K562 (cell line): ENCODE measurements around the gene ARID5B. TPM values are rescaled to one million over a fixed set of nuclear protein-coding genes. Genes with fewer than 3 reads are reported as not detected.

ENCODE experiments used
- ATAC-seq: fragments of 200-7000 bp; cut with Tn5 transposase; 3 replicates; pipeline ENCODE4 v1.9.1; 2020; ENCODE audit warnings: moderate library complexity
- BruUV-seq: library from RNA; stranded (reverse); fragments of 400-500 nt; replicated peaks from 2 replicates; lab custom pipeline; 2021; lab: Mats Ljungman, UMichigan
- CTCF ChIA-PET: fragments of 300-600 bp; formaldehyde crosslinking; extraction: SDS; loops from one replicate; lab custom pipeline; 2021; ENCODE audit warnings: low intra/inter-chr PET ratio; lab: Yijun Ruan, JAX
- POLR2A ChIA-PET: fragments of 300-600, 350-650 bp; sonication (Branson Sonifier 250); formaldehyde crosslinking; extraction: SDS; loops from one replicate; lab custom pipeline; 2021; ENCODE audit warnings: antibody characterized with exemption, inconsistent platforms; lab: Yijun Ruan, JAX
- DNase-seq, 4 experiments: peaks; one replicate each; pipeline versions ENCODE4 v3.0.0 to v3.0.0-alpha.2; 2011 to 2018; ENCODE audit warnings: low spot score in 3 of 4, mixed read lengths in 3 of 4; ENCODE audit errors: extremely low read depth in 1 of 4
- FAIRE-seq: peaks from 2 replicates; lab custom pipeline; 2011; peaks lifted over from hg19 to GRCh38; lab: Jason Lieb, UNC
- H2AFZ ChIP-seq: 2 replicates; pipeline ENCODE4 v1.6.0; 2011; ENCODE audit warnings: low read depth, low read length, control low read depth, inconsistent platforms
- H3K27ac ChIP-seq: fragments of 200-600 bp; 3 replicates; pipeline ENCODE4 v1.8.0; 2011; ENCODE audit warnings: low read depth, mild to moderate bottlenecking, control low read depth, inconsistent platforms, low read length, moderate library complexity, mixed read lengths; ENCODE audit errors: extremely low read depth
- H3K27me3 ChIP-seq, 2 experiments: fragments of 300-600 bp in 1 of 2; 2 replicates in 1 of 2; 3 replicates in 1 of 2; pipeline versions ENCODE4 v1.6.0 to v1.8.0; 2011; ENCODE audit warnings: inconsistent platforms in 2 of 2, low read length in 2 of 2, mild to moderate bottlenecking in 1 of 2, mixed read lengths in 1 of 2, moderate library complexity in 1 of 2; ENCODE audit not compliant: control insufficient read depth in 2 of 2, insufficient read depth in 2 of 2
- H3K36me3 ChIP-seq: fragments of 300-600 bp; 3 replicates; pipeline ENCODE4 v1.8.0; 2011; ENCODE audit warnings: mild to moderate bottlenecking, low read length, inconsistent platforms; ENCODE audit not compliant: control insufficient read depth, insufficient read depth
- H3K4me1 ChIP-seq, 2 experiments: fragments of 200-600 bp in 1 of 2; replicated peaks in 1 of 2; 2 replicates in 1 of 2; 3 replicates in 1 of 2; pipeline versions ENCODE4 v1.5.1 to v1.8.0; 2011; ENCODE audit warnings: inconsistent platforms in 2 of 2, low read length in 2 of 2, mild to moderate bottlenecking in 1 of 2, mixed read lengths in 1 of 2, moderate library complexity in 1 of 2; ENCODE audit not compliant: control insufficient read depth in 2 of 2, insufficient read depth in 2 of 2
- H3K4me2 ChIP-seq: 2 replicates; pipeline ENCODE4 v1.6.1; 2011; ENCODE audit warnings: low read length, control low read depth, inconsistent platforms, mixed read lengths; ENCODE audit not compliant: insufficient read depth
- H3K4me3 ChIP-seq: fragments of 200-600 bp; sonication (generic), shearing (Covaris generic); 2 replicates; pipeline ENCODE4 v1.5.1; 2016; ENCODE audit warnings: control low read depth, inconsistent platforms
- H3K79me2 ChIP-seq: fragments of 200-600 bp; 3 replicates; pipeline ENCODE4 v1.8.0; 2011; ENCODE audit warnings: low read length, inconsistent platforms; ENCODE audit not compliant: control insufficient read depth, insufficient read depth
- H3K9ac ChIP-seq, 2 experiments: 2 replicates each; pipeline versions ENCODE4 v1.6.0 to v1.6.1; 2011; ENCODE audit warnings: low read depth in 2 of 2, low read length in 2 of 2, control low read depth in 1 of 2, inconsistent platforms in 1 of 2, mild to moderate bottlenecking in 1 of 2, mixed read lengths in 1 of 2; ENCODE audit not compliant: insufficient read depth in 1 of 2
- H3K9me1 ChIP-seq: one replicate; pipeline ENCODE4 v1.6.0; 2011; ENCODE audit warnings: inconsistent platforms, mild to moderate bottlenecking, low read length, moderate library complexity; ENCODE audit not compliant: control insufficient read depth, insufficient read depth
- H3K9me3 ChIP-seq: replicated peaks from 2 replicates; pipeline ENCODE4 v1.5.1; 2011; ENCODE audit warnings: low read depth, low read length, inconsistent platforms; ENCODE audit not compliant: control insufficient read depth, insufficient read depth
- H4K20me1 ChIP-seq: replicated peaks from 2 replicates; pipeline ENCODE4 v1.6.1; 2011; ENCODE audit warnings: low read length, inconsistent platforms, mixed read lengths; ENCODE audit not compliant: control insufficient read depth, insufficient read depth
- CHD2 ChIP-seq: IDR thresholded peaks from 2 replicates; pipeline ENCODE4 v1.6.1; 2011; ENCODE audit warnings: low read depth, low read length
- FOSL1 ChIP-seq: fragments of 200-800 bp; sonication (Bioruptor generic); conservative IDR thresholded peaks from 2 replicates; pipeline ENCODE4 v1.6.1; 2016; ENCODE audit warnings: missing genetic modification characterization, missing compliant biosample characterization
- MAZ ChIP-seq, 2 experiments: fragments of 450-650 bp in 1 of 2; sonication (generic) in 1 of 2; formaldehyde crosslinking; IDR thresholded peaks in 1 of 2; conservative IDR thresholded peaks in 1 of 2; 2 replicates each; pipeline versions ENCODE4 v1.4.0 to v1.5.0; 2020; ENCODE audit warnings: mild to moderate bottlenecking in 1 of 2, missing genetic modification reagents in 1 of 2
- NFXL1 ChIP-seq: fragments of 450-650 bp; formaldehyde crosslinking; IDR thresholded peaks from 2 replicates; pipeline ENCODE4 v1.4.0; 2021; ENCODE audit warnings: mild to moderate bottlenecking
- RAD51 ChIP-seq: fragments of 450-650 bp; IDR thresholded peaks from 2 replicates; pipeline ENCODE4 v1.7.1; 2016; ENCODE audit warnings: low read depth, mild to moderate bottlenecking, borderline replicate concordance
- RB1 ChIP-seq: fragments of 450-650 bp; IDR thresholded peaks from 2 replicates; pipeline ENCODE4 v1.6.1; 2017; ENCODE audit warnings: low read depth, mild to moderate bottlenecking
- RBM39 ChIP-seq: fragments of 200-400 bp; formaldehyde crosslinking; optimal IDR thresholded peaks from 2 replicates; pipeline ENCODE3; 2018; ENCODE audit warnings: low read depth, low read length
- TFE3 ChIP-seq: fragments of 450-650 bp; formaldehyde crosslinking; IDR thresholded peaks from 2 replicates; pipeline ENCODE4 v1.4.0; 2020; ENCODE audit warnings: mild to moderate bottlenecking, mixed read lengths
- U2AF2 ChIP-seq: fragments of 200-400 bp; formaldehyde crosslinking; optimal IDR thresholded peaks from 2 replicates; pipeline ENCODE3; 2017; ENCODE audit warnings: low read depth, mild to moderate bottlenecking, low read length
- ZNF444 ChIP-seq: fragments of 250-450 bp; sonication (Bioruptor Pico); IDR thresholded peaks from 2 replicates; pipeline ENCODE4 v1.4.0; 2020; ENCODE audit warnings: mild to moderate bottlenecking, moderate library complexity
- WGBS: fragments of 100-300 bp; shearing (Covaris generic); methylation state at CpG from one replicate; pipeline ENCODE4 v1.1.6; 2016; ENCODE audit warnings: low coverage, mixed read lengths; ENCODE audit not compliant: insufficient coverage; ENCODE audit errors: missing lambda C conversion rate; 5-methylcytosine and 5-hydroxymethylcytosine counted together
- in situ Hi-C: fragments of 300-500 bp; cut with MboI; formaldehyde crosslinking; loops from 4 replicates; pipeline ENCODE4 v1.15.0; 2018; ENCODE audit warnings: inconsistent platforms, mixed read lengths
- intact Hi-C: fragments of 100-400 bp; cut with micrococcal nuclease; formaldehyde crosslinking; loops from 2 replicates; pipeline ENCODE4 v1.14.2; 2022
- polyA plus RNA-seq, 8 experiments: library from polyadenylated mRNA; depleted of rRNA in 4 of 8; stranded (reverse) in 5 of 8; unstranded in 3 of 8; fragments of >200 nt; fragmentation: Nextera tagmentation in 2 of 8; fragmentation: Illumina TruSeq in 1 of 8; extraction: Ambion mirVana in 2 of 8; extraction: Trizol in 1 of 8; gene quantifications; 2 replicates each; pipeline versions ENCODE4 v1.2.1 to v1.2.3, GENCODE V29; 2011 to 2014; ENCODE audit warnings: inconsistent platforms in 1 of 8, missing spikeins in 1 of 8
- total RNA-seq, 7 experiments: library from RNA; depleted of rRNA in 6 of 7; stranded (reverse); fragments of >200 nt in 6 of 7; fragmentation: Illumina TruSeq in 2 of 7; extraction: Trizol in 2 of 7; gene quantifications; 2 replicates each; pipeline versions ENCODE4 v1.2.1 to v1.2.3, GENCODE V29; 2011 to 2021; ENCODE audit warnings: low replicate concordance in 1 of 7

The ARID5B gene
- total and polyA plus RNA-seq, 9 of the 15 experiments (the other 6 are each of a cell fraction or from before 2014, with no cell fraction given): 0.48 to 1.6 (median 0.80) TPM

- H3K27me3 ChIP-seq: no peaks in the 10 kb centered on the region; a peak in 1 of 5 replicates
- DNase-seq: no peak
- no peak for TF ChIP-seq FOSL1 (tag)
- TF ChIP-seq RB1: no peak
- no peak for TF ChIP-seq MAZ (CRISPR knock-in tag; conservative IDR thresholded peaks at IDR 0.05 in 1 of 2, IDR thresholded peaks at IDR 0.05 in 1 of 2)
- no peak for TF ChIP-seq NFXL1 (CRISPR knock-in tag)
- TF ChIP-seq RAD51: no peak
- TF ChIP-seq TFE3 (CRISPR knock-in tag): no peak
- TF ChIP-seq RBM39: no peak
- TF ChIP-seq CHD2: no peak
- TF ChIP-seq U2AF2: no peak
- no peak for TF ChIP-seq ZNF444
- TF ChIP-seq, all 486 proteins: peak for 0
- POLR2A ChIA-PET: interaction anchor here (0.6 to 1.3 kb wide), 3 partner anchors 13 to 1696 kb away, joined by 3 to 6 read pairs (median 3); no protein-coding TSS in a partner anchor
- no peak overlapping the region for H3K9ac ChIP-seq
- H3K9me3 ChIP-seq: no peaks in the 10 kb centered on the region
- H3K9me1 ChIP-seq: no peaks in the 10 kb centered on the region
- no peak overlapping the region for H3K27ac ChIP-seq
- under 1% methylated on average over 6 of the region's 6 CpGs for WGBS
- CTCF ChIA-PET: no interaction called here
- in situ Hi-C loops: no loop called here
- no peaks in the 10 kb centered on the region for H3K4me1 ChIP-seq
- no TSS peak for BruUV-seq
- no peaks in the 10 kb centered on the region for H4K20me1 ChIP-seq
- H3K4me2 ChIP-seq: no peak overlapping the region
- intact Hi-C loops: loop anchor here (5.0 kb wide), 1 partner anchor 121 kb away; the partner anchor contains the start of gene ARID5B
- no peaks in the 10 kb centered on the region for H3K79me2 ChIP-seq
- no peak overlapping the region for H2AFZ ChIP-seq
- ATAC-seq: no peak
- FAIRE-seq: no peak
- no peak overlapping the region for H3K4me3 ChIP-seq
- no peaks in the 10 kb centered on the region for H3K36me3 ChIP-seq
Observed at GRCh38 chr10:62022830-62023229, 121.3 kb downstream of the ARID5B start.
